ENCODE measurements around the gene PHTF1.

DNA sequence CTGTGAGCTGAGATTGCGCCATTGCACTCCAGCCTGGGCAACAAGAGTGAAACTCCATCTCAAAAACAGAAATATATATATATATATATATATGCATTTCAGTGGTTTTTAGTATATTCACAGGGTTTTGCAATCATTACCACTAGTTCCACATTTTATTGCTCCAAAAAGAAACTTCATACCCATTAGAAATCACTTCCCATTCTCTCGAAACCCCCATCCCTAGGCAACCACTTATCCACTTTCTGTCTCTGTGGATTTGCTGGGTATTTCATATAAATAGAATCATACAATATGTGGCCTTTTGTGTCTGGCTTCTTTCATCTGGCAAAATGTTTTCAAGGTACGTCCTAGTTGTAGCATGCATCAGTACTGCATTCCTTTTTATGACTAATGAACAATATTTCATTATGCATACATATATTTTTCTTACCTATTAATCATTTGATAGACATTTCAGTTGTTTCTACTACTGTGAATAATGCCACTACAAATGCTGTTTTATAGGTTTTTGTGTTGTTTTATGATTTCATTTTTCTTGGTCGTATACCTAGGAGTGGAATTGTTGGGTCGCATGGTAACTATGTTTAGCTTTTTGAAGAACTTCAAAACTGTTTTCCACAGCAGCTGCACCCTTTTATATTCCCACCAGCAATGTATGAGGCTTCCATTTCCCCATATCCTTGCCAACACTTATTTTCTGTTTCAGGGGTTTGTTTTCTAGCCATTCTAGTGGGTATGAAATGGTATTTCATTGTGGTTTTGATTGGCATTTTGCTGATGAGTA, 95.9 kb downstream of the PHTF1 start:
- TF ChIP-seq EZH2 (IDR thresholded peaks at IDR 0.05; ENCODE audit: borderline replicate concordance, low read length): no peak
- TF ChIP-seq, protein P1, sequence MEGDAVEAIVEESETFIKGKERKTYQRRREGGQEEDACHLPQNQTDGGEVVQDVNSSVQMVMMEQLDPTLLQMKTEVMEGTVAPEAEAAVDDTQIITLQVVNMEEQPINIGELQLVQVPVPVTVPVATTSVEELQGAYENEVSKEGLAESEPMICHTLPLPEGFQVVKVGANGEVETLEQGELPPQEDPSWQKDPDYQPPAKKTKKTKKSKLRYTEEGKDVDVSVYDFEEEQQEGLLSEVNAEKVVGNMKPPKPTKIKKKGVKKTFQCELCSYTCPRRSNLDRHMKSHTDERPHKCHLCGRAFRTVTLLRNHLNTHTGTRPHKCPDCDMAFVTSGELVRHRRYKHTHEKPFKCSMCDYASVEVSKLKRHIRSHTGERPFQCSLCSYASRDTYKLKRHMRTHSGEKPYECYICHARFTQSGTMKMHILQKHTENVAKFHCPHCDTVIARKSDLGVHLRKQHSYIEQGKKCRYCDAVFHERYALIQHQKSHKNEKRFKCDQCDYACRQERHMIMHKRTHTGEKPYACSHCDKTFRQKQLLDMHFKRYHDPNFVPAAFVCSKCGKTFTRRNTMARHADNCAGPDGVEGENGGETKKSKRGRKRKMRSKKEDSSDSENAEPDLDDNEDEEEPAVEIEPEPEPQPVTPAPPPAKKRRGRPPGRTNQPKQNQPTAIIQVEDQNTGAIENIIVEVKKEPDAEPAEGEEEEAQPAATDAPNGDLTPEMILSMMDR (conservative IDR thresholded peaks at IDR 0.05 in 1 of 2, IDR thresholded peaks at IDR 0.05 in 1 of 2; ENCODE audit: extremely low read depth in 1 of 2, insufficient read depth in 1 of 2, low read depth in 1 of 2, low read length in 2 of 2): no peak

All from mammary epithelial cell (primary cell).